RWPE2 (cell line): ENCODE measurements around the gene ZNF488.

Source experiments
- ATAC-seq: fragments of 200-7000 bp; cut with Tn5 transposase; 3 replicates; pipeline ENCODE4 v1.9.1; 2021; ENCODE audit warnings: low read depth
- DNase-seq: peaks from one replicate; pipeline ENCODE4 v3.0.0-alpha.2; 2020; ENCODE audit warnings: low spot score
- H3K27ac ChIP-seq: fragments of 450-650 bp; 2 replicates; pipeline ENCODE4 v1.5.1; 2017; ENCODE audit warnings: mild to moderate bottlenecking; ENCODE audit not compliant: poor library complexity, severe bottlenecking
- H3K27me3 ChIP-seq: fragments of 250-450 bp; sonication (Bioruptor Pico); 2 replicates; pipeline ENCODE4 v1.5.1; 2021; ENCODE audit warnings: mild to moderate bottlenecking, moderate library complexity; ENCODE audit not compliant: insufficient read depth, poor library complexity, severe bottlenecking
- H3K36me3 ChIP-seq: fragments of 250-450 bp; sonication (Bioruptor Pico); 2 replicates; pipeline ENCODE4 v1.5.1; 2020; ENCODE audit warnings: low read depth, mild to moderate bottlenecking, moderate library complexity
- H3K4me1 ChIP-seq: fragments of 250-450 bp; sonication (Bioruptor Pico); 2 replicates; pipeline ENCODE4 v1.5.1; 2021; ENCODE audit warnings: mild to moderate bottlenecking, moderate library complexity; ENCODE audit not compliant: insufficient read depth, poor library complexity, severe bottlenecking
- H3K4me3 ChIP-seq: fragments of 250-450 bp; sonication (Bioruptor Pico); 2 replicates; pipeline ENCODE4 v1.5.1; 2021; ENCODE audit warnings: mild to moderate bottlenecking, moderate library complexity; ENCODE audit not compliant: severe bottlenecking
- H3K9me3 ChIP-seq: fragments of 250-450 bp; sonication (Bioruptor Pico); 2 replicates; pipeline ENCODE4 v1.5.1; 2021; ENCODE audit warnings: mild to moderate bottlenecking, moderate library complexity; ENCODE audit not compliant: severe bottlenecking
- TF ChIP-seq, protein P1 (sequence below): fragments of 450-650 bp; IDR thresholded peaks from one replicate; pipeline ENCODE4 v1.5.1; 2017; ENCODE audit warnings: mild to moderate bottlenecking, moderate library complexity; ENCODE audit not compliant: poor library complexity, severe bottlenecking

ZNF488 gene

DNA sequence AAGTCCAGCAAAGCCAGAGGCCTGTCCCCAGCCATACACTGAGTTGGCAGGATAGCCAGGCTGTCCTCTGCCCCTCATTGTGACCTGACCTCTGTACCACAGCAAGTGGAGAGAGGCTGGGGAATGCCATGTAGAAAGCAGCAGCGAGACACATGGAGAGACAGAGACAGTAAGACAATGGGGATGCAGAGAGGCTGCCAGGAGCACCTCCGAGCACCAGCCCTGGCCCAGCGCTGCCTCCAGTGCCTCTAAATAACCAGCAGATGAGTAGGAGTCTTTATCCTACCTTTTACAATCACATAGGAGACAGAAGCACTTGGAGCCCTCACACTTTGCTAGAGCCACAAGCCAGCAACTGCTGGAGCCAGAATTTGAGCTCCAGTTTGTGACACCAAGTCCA, 53.7 kb downstream of the ZNF488 start:
- no peak for ATAC-seq
- no peaks in the 10 kb centered on the region for H3K4me1 ChIP-seq
- H3K4me3 ChIP-seq: no peak overlapping the region
- H3K27ac ChIP-seq: no peak overlapping the region
- TF ChIP-seq, protein P1, sequence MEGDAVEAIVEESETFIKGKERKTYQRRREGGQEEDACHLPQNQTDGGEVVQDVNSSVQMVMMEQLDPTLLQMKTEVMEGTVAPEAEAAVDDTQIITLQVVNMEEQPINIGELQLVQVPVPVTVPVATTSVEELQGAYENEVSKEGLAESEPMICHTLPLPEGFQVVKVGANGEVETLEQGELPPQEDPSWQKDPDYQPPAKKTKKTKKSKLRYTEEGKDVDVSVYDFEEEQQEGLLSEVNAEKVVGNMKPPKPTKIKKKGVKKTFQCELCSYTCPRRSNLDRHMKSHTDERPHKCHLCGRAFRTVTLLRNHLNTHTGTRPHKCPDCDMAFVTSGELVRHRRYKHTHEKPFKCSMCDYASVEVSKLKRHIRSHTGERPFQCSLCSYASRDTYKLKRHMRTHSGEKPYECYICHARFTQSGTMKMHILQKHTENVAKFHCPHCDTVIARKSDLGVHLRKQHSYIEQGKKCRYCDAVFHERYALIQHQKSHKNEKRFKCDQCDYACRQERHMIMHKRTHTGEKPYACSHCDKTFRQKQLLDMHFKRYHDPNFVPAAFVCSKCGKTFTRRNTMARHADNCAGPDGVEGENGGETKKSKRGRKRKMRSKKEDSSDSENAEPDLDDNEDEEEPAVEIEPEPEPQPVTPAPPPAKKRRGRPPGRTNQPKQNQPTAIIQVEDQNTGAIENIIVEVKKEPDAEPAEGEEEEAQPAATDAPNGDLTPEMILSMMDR: no peak
- peak; percentile 18 for DNase-seq
- H3K27me3 ChIP-seq: peaks cover 11% of the 10 kb centered on the region
- no peaks in the 10 kb centered on the region for H3K36me3 ChIP-seq
- H3K9me3 ChIP-seq: no peaks in the 10 kb centered on the region

DNA sequence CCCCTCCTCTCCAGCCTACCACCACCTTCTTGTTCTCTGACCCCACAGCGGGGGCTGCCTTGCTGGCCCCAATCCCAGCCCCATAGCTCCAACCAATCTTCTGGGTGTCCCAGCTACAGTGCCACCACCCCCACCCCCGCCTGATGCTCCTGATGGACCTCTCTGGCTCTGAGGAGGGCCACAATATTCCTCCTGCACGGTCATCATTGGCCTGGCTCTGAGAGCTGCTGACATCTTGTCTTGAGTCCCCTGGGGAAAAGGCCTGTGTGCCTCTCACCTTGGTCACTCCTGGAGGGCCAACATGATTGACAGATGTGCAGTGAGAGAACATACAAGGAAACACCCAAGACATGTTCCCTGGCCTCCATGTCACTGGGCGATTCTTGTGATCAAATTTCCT, 54.2 kb downstream of the ZNF488 start:
- Histone ChIP-seq H3K27ac (no peak overlapping the region), H3K4me3 (no peak overlapping the region), H3K9me3 (no peaks in the 10 kb centered on the region), H3K27me3 (peaks cover 11% of the 10 kb centered on the region), H3K4me1 (no peaks in the 10 kb centered on the region), H3K36me3 (no peaks in the 10 kb centered on the region)
- ATAC-seq (no peak), DNase-seq (peak; percentile 19)
- TF ChIP-seq, protein P1: no peak

DNA sequence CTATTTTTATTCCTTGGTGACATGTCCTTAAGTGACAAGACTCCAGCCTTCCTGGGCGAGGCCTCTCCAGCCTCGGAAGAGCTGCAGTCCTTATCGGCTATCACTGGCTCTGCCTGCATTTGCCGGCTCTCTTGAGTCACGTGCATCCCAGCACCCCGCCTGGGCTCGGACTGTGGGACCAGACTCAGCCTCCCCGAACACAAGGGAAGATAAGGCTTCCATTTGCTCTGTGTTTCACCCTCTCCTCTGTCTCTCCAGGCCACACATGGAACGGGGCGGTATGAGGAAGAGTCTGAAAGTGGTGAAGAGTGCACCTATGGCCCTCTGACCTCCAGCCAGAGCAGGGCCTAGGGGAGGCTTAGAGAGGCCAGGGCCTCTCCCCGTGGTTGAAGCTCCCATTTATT, 57.2 kb downstream of the ZNF488 start:
- H3K4me1 ChIP-seq: no peaks in the 10 kb centered on the region
- no peak overlapping the region for H3K4me3 ChIP-seq
- DNase-seq (peak; percentile 14), ATAC-seq (no peak)
- TF ChIP-seq, protein P1: no peak
- H3K27ac ChIP-seq: no peak overlapping the region
- no peaks in the 10 kb centered on the region for H3K36me3 ChIP-seq
- H3K27me3 ChIP-seq: no peaks in the 10 kb centered on the region
- no peaks in the 10 kb centered on the region for H3K9me3 ChIP-seq

DNA sequence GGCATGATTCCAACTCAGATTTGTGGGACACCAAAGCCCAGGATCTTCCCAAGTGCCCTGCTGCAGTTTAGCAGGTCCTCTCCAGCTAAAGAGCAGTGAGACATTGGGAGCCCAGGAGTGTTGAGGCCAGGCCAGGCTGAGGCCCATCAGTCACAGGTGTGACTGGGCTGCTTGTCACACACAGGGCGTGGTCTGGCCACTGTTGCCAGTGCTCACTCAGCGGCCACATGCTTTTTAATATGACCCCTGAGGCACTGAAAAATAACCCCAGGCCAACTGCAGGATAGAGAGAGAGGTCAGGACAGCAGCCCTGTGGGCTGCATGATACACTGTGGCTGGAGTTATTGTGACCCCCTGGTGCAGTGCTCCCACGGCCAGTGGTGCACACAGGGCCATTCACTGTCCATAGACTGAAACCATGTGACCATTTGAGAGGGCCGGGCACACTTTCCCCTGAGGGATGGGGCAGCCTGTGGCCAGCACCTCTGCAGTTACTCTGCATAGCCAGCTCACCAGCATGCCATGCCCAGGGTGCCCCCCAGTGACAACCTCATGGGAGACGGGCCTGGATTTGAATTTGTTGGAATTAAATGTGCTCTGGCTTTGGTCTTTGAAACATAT, 57.7 kb downstream of the ZNF488 start:
- Histone ChIP-seq H3K27ac (no peak overlapping the region), H3K36me3 (no peaks in the 10 kb centered on the region), H3K27me3 (no peaks in the 10 kb centered on the region), H3K4me1 (no peaks in the 10 kb centered on the region), H3K4me3 (no peak overlapping the region), H3K9me3 (no peaks in the 10 kb centered on the region)
- no peak for ATAC-seq
- peak; percentile 23 for DNase-seq
- TF ChIP-seq, protein P1: no peak

DNA sequence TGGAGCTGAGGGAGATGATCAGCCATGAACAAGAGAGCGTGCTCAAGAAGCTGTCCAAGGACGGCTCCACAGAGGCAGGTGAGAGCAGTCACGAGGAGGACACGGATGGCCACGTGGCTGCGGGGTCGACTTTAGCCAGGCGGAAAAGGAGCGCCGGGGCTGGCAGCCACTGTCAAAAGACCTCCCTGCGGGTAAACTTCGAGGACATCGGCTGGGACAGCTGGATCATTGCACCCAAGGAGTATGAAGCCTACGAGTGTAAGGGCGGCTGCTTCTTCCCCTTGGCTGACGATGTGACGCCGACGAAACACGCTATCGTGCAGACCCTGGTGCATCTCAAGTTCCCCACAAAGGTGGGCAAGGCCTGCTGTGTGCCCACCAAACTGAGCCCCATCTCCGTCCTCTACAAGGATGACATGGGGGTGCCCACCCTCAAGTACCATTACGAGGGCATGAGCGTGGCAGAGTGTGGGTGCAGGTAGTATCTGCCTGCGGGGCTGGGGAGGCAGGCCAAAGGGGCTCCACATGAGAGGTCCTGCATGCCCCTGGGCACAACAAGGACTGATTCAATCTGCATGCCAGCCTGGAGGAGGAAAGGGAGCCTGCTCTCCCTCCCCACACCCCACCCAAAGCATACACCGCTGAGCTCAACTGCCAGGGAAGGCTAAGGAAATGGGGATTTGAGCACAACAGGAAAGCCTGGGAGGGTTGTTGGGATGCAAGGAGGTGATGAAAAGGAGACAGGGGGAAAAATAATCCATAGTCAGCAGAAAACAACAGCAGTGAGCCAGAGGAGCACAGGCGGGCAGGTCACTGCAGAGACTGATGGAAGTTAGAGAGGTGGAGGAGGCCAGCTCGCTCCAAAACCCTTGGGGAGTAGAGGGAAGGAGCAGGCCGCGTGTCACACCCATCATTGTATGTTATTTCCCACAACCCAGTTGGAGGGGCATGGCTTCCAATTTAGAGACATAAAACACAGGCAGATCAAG, 58.5 kb downstream of the ZNF488 start:
- H3K9me3 ChIP-seq: no peaks in the 10 kb centered on the region
- TF ChIP-seq, protein P1: no peak
- H3K36me3 ChIP-seq: no peaks in the 10 kb centered on the region
- H3K4me1 ChIP-seq: no peaks in the 10 kb centered on the region
- H3K27ac ChIP-seq: no peak overlapping the region
- ATAC-seq: no peak
- no peaks in the 10 kb centered on the region for H3K27me3 ChIP-seq
- peak; percentile 36 for DNase-seq
- no peak overlapping the region for H3K4me3 ChIP-seq
